ENCODE results near the gene RDH11. TPM values are rescaled to one million over a fixed set of nuclear protein-coding genes. Genes with fewer than 3 reads are reported as not detected.

Gene RDH11
- total RNA-seq, 2 experiments from 2014 or later: 13.6 to 14.2 TPM

DNA sequence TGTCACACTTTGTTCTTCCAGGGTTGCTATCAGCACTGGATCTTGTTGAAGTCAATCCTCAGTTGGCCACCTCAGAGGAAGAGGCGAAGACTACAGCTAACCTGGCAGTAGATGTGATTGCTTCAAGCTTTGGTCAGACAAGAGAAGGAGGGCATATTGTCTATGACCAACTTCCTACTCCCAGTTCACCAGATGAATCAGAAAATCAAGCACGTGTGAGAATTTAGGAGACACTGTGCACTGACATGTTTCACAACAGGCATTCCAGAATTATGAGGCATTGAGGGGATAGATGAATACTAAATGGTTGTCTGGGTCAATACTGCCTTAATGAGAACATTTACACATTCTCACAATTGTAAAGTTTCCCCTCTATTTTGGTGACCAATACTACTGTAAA lies 44.9 kb downstream of the RDH11 start:
- no peak for ATAC-seq (ENCODE audit: poor library complexity)
- H3K36me3 ChIP-seq (ENCODE audit: insufficient read depth, low read length): peaks cover 80% of the 10 kb centered on the region
- H3K4me1 Mint-ChIP-seq (ENCODE audit: low read depth): no peaks in the 10 kb centered on the region
- no peaks in the 10 kb centered on the region for H3K27me3 Mint-ChIP-seq
- no peak overlapping the region for H3K4me3 Mint-ChIP-seq
- H3K27me3 ChIP-seq (ENCODE audit: control insufficient read depth in 1 of 2, insufficient read depth in 2 of 2, low read length in 2 of 2): no peaks in the 10 kb centered on the region
- POLR2A ChIA-PET: no interaction called here
- peaks cover 91% of the 10 kb centered on the region for H3K36me3 Mint-ChIP-seq (ENCODE audit: low read depth)
- CTCF ChIA-PET: interaction anchor here (0.5 to 1.5 kb wide), 2 partner anchors 16 to 1783 kb away, joined by 3 to 4 read pairs; no protein-coding TSS in a partner anchor
- intact Hi-C loops (cut with DNase I, micrococcal nuclease): no loop called here
- DNase-seq: no peak
- no peak for TF ChIP-seq CTCF (IDR thresholded peaks at IDR 0.05)
- no peak overlapping the region for H3K27ac ChIP-seq (ENCODE audit: low read depth in 1 of 2, low read length in 2 of 2)
- H3K4me1 ChIP-seq (ENCODE audit: insufficient read depth, low read length): no peaks in the 10 kb centered on the region
- no peaks in the 10 kb centered on the region for H3K9me3 Mint-ChIP-seq
- no peak overlapping the region for H3K27ac Mint-ChIP-seq
- H3K4me3 ChIP-seq (ENCODE audit: low read length): no peak overlapping the region
- no peaks in the 10 kb centered on the region for H3K9me3 ChIP-seq (ENCODE audit: control insufficient read depth in 1 of 2, insufficient read depth in 1 of 2, low read length in 2 of 2)

- H3K4me3 Mint-ChIP-seq: no peak overlapping the region
- TF ChIP-seq CTCF (IDR thresholded peaks at IDR 0.05): no peak
- H3K27ac ChIP-seq (ENCODE audit: low read depth in 1 of 2, low read length in 2 of 2): no peak overlapping the region
- POLR2A ChIA-PET: no interaction called here
- H3K4me3 ChIP-seq (ENCODE audit: low read length): no peak overlapping the region
- H3K9me3 ChIP-seq (ENCODE audit: control insufficient read depth in 1 of 2, insufficient read depth in 1 of 2, low read length in 2 of 2): no peaks in the 10 kb centered on the region
- no peaks in the 10 kb centered on the region for H3K9me3 Mint-ChIP-seq
- no peaks in the 10 kb centered on the region for H3K4me1 Mint-ChIP-seq (ENCODE audit: low read depth)
- CTCF ChIA-PET: no interaction called here
- DNase-seq (no peak), ATAC-seq (ENCODE audit: poor library complexity) (no peak)
- intact Hi-C loops (cut with DNase I, micrococcal nuclease): no loop called here
- H3K27ac Mint-ChIP-seq: no peak overlapping the region
- no peaks in the 10 kb centered on the region for H3K27me3 ChIP-seq (ENCODE audit: control insufficient read depth in 1 of 2, insufficient read depth in 2 of 2, low read length in 2 of 2)
- no peaks in the 10 kb centered on the region for H3K27me3 Mint-ChIP-seq
- peaks cover 76% of the 10 kb centered on the region for H3K36me3 ChIP-seq (ENCODE audit: insufficient read depth, low read length)
- H3K4me1 ChIP-seq (ENCODE audit: insufficient read depth, low read length): no peaks in the 10 kb centered on the region
- peaks cover 90% of the 10 kb centered on the region for H3K36me3 Mint-ChIP-seq (ENCODE audit: low read depth)
Observed at GRCh38 chr14:67650151-67650550, 45.4 kb downstream of the RDH11 start.

DNA sequence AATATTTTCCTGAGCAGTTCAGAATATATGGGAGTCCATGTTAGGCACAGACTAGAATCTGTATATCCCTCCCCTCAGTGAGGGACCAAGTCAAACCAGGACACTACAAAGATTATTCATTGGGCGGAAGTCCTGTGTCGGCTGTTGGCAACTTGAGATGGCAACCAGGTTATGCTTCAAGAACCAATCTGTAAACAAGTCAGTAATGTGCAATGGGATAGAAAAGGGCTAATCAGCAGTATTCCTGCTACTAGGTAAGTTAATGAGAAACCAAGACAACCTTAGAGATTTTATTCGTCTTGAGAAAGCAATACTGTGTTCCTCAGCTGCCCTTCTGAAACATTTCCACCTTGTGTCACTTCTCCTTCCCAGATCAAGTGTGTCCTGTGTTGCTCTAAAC lies 49.4 kb downstream of the RDH11 start:
- POLR2A ChIA-PET: no interaction called here
- Histone ChIP-seq H3K9me3 (ENCODE audit: control insufficient read depth in 1 of 2, insufficient read depth in 1 of 2, low read length in 2 of 2) (no peaks in the 10 kb centered on the region), H3K4me3 (ENCODE audit: low read length) (no peak overlapping the region), H3K4me1 (ENCODE audit: insufficient read depth, low read length) (no peaks in the 10 kb centered on the region), H3K27me3 (ENCODE audit: control insufficient read depth in 1 of 2, insufficient read depth in 2 of 2, low read length in 2 of 2) (no peaks in the 10 kb centered on the region), H3K36me3 (ENCODE audit: insufficient read depth, low read length) (peaks cover 39% of the 10 kb centered on the region), H3K27ac (ENCODE audit: low read depth in 1 of 2, low read length in 2 of 2) (no peak overlapping the region)
- CTCF ChIA-PET: no interaction called here
- Mint-ChIP-seq H3K9me3 (no peaks in the 10 kb centered on the region), H3K4me3 (no peak overlapping the region), H3K27ac (no peak overlapping the region), H3K27me3 (no peaks in the 10 kb centered on the region), H3K36me3 (ENCODE audit: low read depth) (peaks cover 54% of the 10 kb centered on the region), H3K4me1 (ENCODE audit: low read depth) (peaks cover 4% of the 10 kb centered on the region)
- ATAC-seq (ENCODE audit: poor library complexity) (no peak), DNase-seq (no peak)
- TF ChIP-seq CTCF (IDR thresholded peaks at IDR 0.05): no peak
- intact Hi-C loops (cut with DNase I, micrococcal nuclease): no loop called here
